NCI-H1105 treated with DMSO at 0.1 percent for 48 hours (cell line): ENCODE results near the gene ARVCF.

Source experiments
- DNase-seq: peaks from one replicate; lab custom pipeline; 2025; lab: John Stamatoyannopoulos, UW

Gene ARVCF

DNA sequence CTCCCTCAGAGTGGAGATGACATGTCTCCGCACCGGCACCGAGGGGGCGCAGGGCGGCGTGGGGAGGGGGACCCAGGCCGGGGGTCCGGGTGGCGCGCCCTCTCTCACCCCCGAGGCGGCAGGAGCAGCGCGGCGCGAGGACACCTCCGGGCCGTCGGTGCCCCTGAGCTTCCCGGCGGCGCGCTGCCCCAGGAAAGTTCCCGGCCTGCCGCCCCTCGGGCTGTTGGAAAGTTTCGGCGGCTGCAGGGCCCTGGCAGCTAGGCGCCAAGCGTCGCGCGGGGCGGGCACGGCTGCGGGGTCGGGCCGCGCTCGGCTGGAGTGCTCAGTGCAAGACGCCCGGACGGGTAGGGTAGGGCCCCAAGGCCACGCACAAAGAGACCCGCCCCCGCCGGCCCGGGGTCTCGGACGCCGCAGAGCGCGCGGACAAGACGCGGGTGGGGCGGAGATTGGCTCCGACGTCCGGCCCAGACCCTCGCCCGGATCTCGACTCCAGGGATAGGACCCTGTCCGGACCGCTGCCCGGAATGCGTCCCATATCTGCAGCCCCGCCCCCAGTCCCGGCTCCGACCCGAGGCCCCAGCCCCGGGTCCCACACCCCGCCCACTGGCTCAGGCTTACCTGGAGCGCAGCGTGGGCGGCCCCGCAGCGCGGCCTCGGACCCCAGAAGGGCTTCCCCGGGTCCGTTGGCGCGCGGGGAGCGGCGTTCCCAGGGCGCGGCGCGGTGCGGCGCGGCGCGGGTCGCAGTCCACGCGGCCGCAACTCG is 471 bp downstream of the ARVCF start:
- DNase-seq, result peak; percentile 16

- no peak for DNase-seq
Observed at GRCh38 chr22:20015187-20015625, 1.4 kb downstream of the ARVCF start.

- DNase-seq, result no peak
Observed at GRCh38 chr22:20014526-20015186, 2.0 kb downstream of the ARVCF start.

DNA sequence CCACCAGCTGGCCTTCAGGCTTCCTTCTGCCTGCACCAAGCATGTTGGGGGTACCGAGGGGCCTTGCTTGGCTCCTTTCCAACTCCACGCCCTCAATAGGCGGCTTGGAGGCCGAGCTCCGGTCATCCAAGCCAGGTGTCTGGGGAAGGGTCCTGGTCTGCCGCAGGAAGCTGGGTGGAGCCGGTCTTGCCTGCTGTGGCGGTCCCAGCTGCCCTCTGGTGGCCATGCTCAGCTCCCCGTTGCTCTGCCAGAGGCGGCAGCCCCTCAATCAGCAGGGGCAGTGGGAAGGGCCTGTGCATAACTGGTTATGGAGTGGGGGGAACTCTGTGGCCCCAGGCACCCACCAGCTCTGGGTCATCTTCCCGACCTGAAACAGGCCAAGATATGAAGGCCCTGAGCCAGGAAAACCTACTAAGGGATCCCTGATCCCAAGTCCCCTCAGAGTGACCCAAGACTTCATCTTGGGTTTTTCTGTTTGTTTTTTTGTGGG is 3.2 kb downstream of the ARVCF start:
- DNase-seq, result peak; percentile 4

- DNase-seq, result no peak
Observed at GRCh38 chr22:20012741-20013331, 3.8 kb downstream of the ARVCF start.

GRCh38 chr22:20011993-20012740 is 4.5 kb downstream of the ARVCF start:
- DNase-seq, result no peak

- no peak for DNase-seq
Observed at GRCh38 chr22:20011123-20011992, 5.3 kb downstream of the ARVCF start.

DNA sequence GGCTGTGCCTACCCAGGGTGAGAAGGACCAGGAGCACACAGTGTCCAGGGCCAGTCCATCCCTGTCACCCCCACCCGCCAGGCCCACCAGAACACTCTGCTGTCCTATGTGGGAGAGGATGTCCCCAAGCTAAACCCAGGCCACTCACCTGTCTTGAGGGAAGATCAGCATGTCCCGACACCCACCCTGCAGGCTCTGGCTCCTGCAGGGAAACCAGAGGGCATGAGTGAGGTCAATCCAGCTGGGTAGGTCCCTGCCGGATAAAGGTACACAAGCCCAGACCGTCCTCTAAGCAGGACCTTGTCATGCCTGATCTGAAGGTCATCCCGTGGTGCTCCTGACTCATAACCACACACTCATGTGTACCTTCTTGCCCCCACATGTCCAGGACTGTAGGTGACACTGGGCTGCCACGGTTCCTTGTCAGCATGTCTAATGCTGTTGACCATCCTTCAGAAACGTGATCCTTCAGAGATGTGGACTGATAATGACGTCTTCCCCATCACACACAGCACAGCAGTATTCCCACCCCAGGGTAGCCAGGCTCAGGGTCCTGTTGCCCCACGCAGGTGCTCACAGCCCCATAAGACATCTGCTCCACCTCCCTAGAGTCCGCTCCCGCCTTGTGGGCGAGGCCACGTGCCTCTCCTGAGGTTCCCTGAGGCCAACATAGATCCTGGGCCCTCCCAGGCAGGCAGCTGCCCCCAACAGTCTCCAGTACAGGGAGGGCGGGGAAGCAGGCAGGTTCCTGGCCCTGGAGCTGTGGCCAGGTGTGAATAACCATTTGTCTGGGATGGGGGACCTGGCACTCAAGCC is 6.1 kb downstream of the ARVCF start:
- no peak for DNase-seq

GRCh38 chr22:20009582-20010306 is 6.9 kb downstream of the ARVCF start:
- no peak for DNase-seq

GRCh38 chr22:20009018-20009491 is 7.6 kb downstream of the ARVCF start:
- no peak for DNase-seq

DNA sequence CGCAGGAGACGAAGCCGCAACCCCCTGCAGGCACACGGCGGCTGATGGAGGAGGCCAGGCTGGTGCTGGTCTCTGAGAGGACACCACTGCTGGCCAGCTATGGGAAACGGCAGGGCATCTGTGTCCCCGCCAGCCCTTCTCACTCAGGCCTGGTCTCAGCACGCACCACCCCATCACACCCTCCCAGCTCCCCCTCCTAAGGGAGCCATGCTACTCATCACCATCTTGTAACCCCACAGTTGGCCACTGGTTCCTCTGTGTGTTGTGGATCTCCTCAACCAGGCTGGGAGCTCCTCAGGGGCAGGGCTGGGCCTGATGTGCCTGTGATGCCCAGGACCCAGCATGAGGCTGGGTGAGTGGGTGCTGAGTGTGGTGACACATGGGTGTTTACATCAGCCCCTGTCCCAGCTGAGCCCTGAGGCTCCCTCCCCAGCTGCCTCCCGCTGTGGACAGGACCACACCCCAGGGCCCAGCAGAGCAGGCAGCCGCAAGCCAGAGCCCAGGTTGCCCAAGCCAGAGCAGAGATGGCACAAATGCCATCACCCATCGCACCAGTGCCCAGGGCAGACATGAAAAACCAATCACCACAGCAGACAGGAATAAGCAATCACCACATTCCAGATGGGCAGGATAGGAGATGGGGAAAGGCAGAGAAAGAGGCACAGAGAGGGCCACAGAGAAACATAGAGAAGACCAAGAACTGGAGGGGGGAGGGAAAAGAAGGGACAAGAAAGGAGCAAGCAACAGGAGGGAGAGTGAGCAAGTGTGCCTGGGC is 8.2 kb downstream of the ARVCF start:
- no peak for DNase-seq

- DNase-seq, result no peak
Observed at GRCh38 chr22:20004464-20004863, 12.2 kb downstream of the ARVCF start.

DNA sequence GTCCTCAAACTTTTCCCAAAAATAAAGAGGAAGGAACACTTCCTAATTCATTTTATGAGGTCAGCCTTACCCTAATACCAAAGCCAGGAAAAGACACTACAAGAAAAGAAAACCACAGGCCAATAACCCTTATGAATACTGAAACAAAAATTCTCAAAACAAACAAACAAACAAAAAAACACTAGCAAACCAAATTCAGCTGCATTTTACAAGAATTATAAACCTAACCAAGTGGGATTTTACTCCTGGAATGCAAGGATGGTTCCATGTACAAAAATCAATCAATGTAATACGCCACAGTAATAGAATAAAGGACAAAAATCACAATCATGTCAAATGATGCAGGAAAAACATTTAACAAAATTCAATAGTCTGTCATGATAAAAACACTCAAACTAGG is 13.3 kb downstream of the ARVCF start:
- DNase-seq, result no peak

DNA sequence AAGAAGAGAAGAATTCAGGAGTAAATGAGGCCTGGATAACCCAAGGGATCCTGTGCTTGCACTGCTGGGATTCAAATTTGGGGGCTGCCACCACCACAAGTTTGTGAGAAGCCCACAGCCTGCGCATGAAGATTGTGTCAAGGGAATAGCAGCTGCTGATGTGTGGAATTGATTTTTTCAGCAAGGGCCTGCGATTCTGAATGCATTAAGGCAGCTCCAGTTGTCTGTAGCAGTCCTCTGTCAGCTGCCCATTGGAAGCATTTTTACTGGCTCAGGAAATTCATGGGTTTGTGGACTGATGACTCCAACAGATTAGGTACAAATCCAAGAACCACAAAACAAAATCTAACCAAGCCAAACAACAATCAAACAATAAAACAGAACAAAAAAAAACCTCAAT is 14.0 kb downstream of the ARVCF start:
- no peak for DNase-seq

DNA sequence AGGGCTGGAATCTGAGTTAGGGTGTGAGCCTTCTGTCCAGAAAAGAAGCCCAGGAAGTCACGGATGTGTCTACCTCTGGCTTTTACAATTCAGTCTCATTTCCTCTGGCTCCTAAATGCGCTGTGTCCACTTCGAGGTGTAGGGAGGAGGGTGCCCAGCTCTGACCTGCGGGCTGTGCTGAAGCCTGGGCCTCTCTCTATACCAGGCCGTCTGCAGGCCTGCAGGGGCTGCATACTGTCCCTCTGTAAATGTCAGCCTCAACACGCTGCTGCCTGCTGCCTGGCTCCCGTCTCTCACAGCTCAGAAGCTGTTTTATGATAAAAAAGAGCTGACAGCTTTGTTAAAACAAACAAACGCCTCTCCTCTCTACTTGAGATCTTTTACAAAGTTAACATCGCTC is 14.5 kb downstream of the ARVCF start:
- DNase-seq, result no peak

GRCh38 chr22:20001082-20001638 is 15.5 kb downstream of the ARVCF start:
- no peak for DNase-seq

- no peak for DNase-seq
Observed at GRCh38 chr22:20000246-20001081, 16.2 kb downstream of the ARVCF start.
